Heart right ventricle (tissue), 16 donors: Measurements from ENCODE around the gene S100A8. TPM values are rescaled to one million over a fixed set of nuclear protein-coding genes. Genes with fewer than 3 reads are reported as not detected.

ENCODE experiments used
- ATAC-seq, 8 donors: fragments of 200-7000 bp; cut with Tn5 transposase; one replicate each; pipeline ENCODE4 v1.9.1; 2020; ENCODE audit warnings: mild to moderate bottlenecking in 8 of 8, moderate library complexity in 8 of 8, moderate number of reproducible peaks in 1 of 8
- DNase-seq, 2 donors: peaks; one replicate each; pipeline ENCODE4 v3.0.0-alpha.2; 2020
- H3K27ac ChIP-seq, 10 donors: fragments of 200-600 bp; sonication (generic) in 2 of 10; one replicate each; pipeline versions ENCODE4 v1.5.0 to v1.8.0; 2020 to 2022; ENCODE audit warnings: mild to moderate bottlenecking in 3 of 10
- H3K27me3 ChIP-seq, 7 donors: fragments of 200-600 bp; one replicate each; pipeline ENCODE4 v1.8.0; 2021 to 2022; ENCODE audit warnings: mild to moderate bottlenecking in 2 of 7
- H3K36me3 ChIP-seq, 9 donors: fragments of 200-600 bp; sonication (generic) in 1 of 9; one replicate each; pipeline versions ENCODE4 v1.5.0 to v1.8.0; 2020 to 2022; ENCODE audit warnings: mild to moderate bottlenecking in 2 of 9
- H3K4me1 ChIP-seq, 9 donors: fragments of 200-600 bp; sonication (generic) in 1 of 9; one replicate each; pipeline versions ENCODE4 v1.5.0 to v1.8.0; 2020 to 2022; ENCODE audit warnings: mild to moderate bottlenecking in 4 of 9
- H3K4me3 ChIP-seq, 10 donors: fragments of 200-600 bp; sonication (generic) in 2 of 10; one replicate each; pipeline versions ENCODE4 v1.5.0 to v1.8.0; 2020 to 2022; ENCODE audit warnings: mild to moderate bottlenecking in 7 of 10, moderate library complexity in 2 of 10
- H3K9me3 ChIP-seq, 11 donors: fragments of 200-600 bp in 10 of 11; sonication (generic) in 2 of 11; one replicate each; pipeline versions ENCODE4 v1.5.0 to v1.8.0; 2013 to 2022; ENCODE audit warnings: mild to moderate bottlenecking in 2 of 11, control low read depth in 1 of 11, moderate library complexity in 1 of 11
- WGBS, 2 donors: extraction: QIAGEN DNeasy Blood & Tissue Kit; methylation state at CpG; one replicate each; pipeline ENCODE4 v1.1.7; 2013; ENCODE audit warnings: inconsistent platforms in 1 of 2; 5-methylcytosine and 5-hydroxymethylcytosine counted together
- intact Hi-C, 10 donors: fragments of 100-400 bp; cut with DNase I; formaldehyde crosslinking; loops; one replicate each; pipeline versions ENCODE4 v1.11.1 to v1.14.2; 2022
- polyA plus RNA-seq, 2 donors: library from polyadenylated mRNA; stranded (reverse); fragments of 200-250 nt; gene quantifications; one replicate each; pipeline ENCODE4 v1.2.3, GENCODE V29; 2013
- total RNA-seq, 10 donors: library from RNA; stranded (reverse); fragmentation: NEBNext Ultra II Directional in 3 of 10; extraction: Animal tissue kit (Norgen Biotek cat#: 25700) in 3 of 10; gene quantifications; one replicate each; pipeline versions ENCODE4 v1.2.1 to v1.2.4, GENCODE V29; 2021 to 2023
- TF ChIP-seq, protein P1 (sequence below), 9 donors: fragments of 200-600 bp; sonication (generic) in 2 of 9; IDR thresholded peaks; one replicate each; pipeline versions ENCODE4 v1.5.0 to v1.8.0; 2021 to 2022; ENCODE audit warnings: antibody characterized with exemption in 9 of 9, mild to moderate bottlenecking in 5 of 9, moderate library complexity in 1 of 9
- donor health status: Arrhythmogenic right ventricular cardiomyopathy.
- donor health status: ischemic (EF 13 %, LVEDD 7.1; RV severe dilation, severe dysfunction).
- donor health status: healthy with polysubstance abuse.
- donor health status: DM: no; HTN: yes; CAD: no.
- donor health status: DM: no; HTN: no; CAD: no.
- donor health status: ischemic (EF 25% LVEDD 6.9; RV normal size, moderate dysfunction).
- donor health status: ischemic (EF 25% LVEDD 5.7; RV mildly dilated, moderate dysfunction).
- donor health status: healthy.
- donor health status: DM: yes; HTN: yes; CAD: no.
- donor health status: Ischemic cardiomyopathy.
- donor health status: ischemic (EF 35%, LVEDD 5.7; RV mildly dilated, moderate dysfunction).
- donor health status: nonischemic (EF 11% LVEDD 7.7; RV severe dilation, severe dysfunction).
- donor health status: DM: yes; HTN: yes; CAD: no.
- donor health status: PGD.
- donor health status: ischemic (EF 29% LVEDD 5.4; RV normal size, mild dysfunction).
- donor health status: nonischemic (EF 23%, LVEDD 6.1; RV moderate dilation, normal function).

The S100A8 gene
- total and polyA plus RNA-seq, 12 donors: 6.2 to 105 (median 45.4) TPM

DNA sequence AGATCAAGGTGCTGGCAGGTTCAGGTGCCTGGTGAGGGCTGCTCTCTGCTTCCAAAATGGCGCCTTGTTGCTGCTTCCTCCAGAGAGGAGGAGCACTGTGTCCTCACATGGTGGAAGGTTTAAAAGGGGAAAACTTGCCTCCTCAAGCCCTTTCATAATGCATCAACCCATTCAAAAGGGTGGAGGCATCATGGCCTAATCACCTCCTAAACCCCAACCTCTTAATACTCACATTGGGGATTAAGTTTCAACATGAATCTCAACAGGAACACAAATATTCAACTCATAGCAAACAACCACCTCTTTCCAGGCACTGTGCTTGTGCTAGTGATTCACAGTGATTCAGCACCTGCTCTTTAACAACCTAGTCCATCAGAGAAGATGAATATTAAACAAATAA is 19.6 kb downstream of the S100A8 start:
- 87 to 96% methylated on average over 1 of the region's 1 CpG for WGBS, 2 donors
- Histone ChIP-seq H3K27ac (peak overlapping the region in 1 of 10 donors; percentile 48), H3K27me3 (peaks cover 0 to 4% (median 0%) of the 10 kb centered on the region in 7 donors), H3K36me3 (no peaks in the 10 kb centered on the region), H3K9me3 (no peaks in the 10 kb centered on the region), H3K4me3 (no peak overlapping the region), H3K4me1 (peaks cover 0 to 57% (median 0%) of the 10 kb centered on the region in 9 donors)
- no peak for DNase-seq
- intact Hi-C loops: no loop called here
- no peak for ATAC-seq
- TF ChIP-seq, protein P1, sequence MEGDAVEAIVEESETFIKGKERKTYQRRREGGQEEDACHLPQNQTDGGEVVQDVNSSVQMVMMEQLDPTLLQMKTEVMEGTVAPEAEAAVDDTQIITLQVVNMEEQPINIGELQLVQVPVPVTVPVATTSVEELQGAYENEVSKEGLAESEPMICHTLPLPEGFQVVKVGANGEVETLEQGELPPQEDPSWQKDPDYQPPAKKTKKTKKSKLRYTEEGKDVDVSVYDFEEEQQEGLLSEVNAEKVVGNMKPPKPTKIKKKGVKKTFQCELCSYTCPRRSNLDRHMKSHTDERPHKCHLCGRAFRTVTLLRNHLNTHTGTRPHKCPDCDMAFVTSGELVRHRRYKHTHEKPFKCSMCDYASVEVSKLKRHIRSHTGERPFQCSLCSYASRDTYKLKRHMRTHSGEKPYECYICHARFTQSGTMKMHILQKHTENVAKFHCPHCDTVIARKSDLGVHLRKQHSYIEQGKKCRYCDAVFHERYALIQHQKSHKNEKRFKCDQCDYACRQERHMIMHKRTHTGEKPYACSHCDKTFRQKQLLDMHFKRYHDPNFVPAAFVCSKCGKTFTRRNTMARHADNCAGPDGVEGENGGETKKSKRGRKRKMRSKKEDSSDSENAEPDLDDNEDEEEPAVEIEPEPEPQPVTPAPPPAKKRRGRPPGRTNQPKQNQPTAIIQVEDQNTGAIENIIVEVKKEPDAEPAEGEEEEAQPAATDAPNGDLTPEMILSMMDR (IDR thresholded peaks at IDR 0.05): no peak

DNA sequence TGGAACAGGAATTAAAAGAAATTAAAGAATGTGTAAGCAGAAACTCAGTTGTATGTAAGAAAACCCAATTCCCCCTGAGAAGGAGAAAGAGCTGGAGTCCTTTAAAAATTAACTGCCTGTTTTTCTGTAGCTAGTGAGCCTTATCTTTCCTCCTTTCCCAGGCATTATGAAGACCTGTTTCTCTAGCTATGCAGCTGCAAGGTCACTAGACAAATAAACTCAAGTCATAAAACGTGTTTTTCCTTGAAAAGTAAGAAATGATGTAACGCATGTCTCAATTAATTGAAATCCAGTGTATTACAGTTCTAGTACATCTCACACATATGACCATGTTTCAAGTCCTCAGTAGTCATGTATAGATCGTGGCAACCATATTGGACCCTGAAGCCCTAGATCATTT is 20.7 kb downstream of the S100A8 start:
- DNase-seq (no peak), ATAC-seq (no peak)
- H3K27ac ChIP-seq: no peak overlapping the region
- peaks cover 0 to 3% (median 0%) of the 10 kb centered on the region in 7 donors for H3K27me3 ChIP-seq
- intact Hi-C loops: no loop called here
- peaks cover 0 to 56% (median 0%) of the 10 kb centered on the region in 9 donors for H3K4me1 ChIP-seq
- no peak overlapping the region for H3K4me3 ChIP-seq
- no peaks in the 10 kb centered on the region for H3K36me3 ChIP-seq
- TF ChIP-seq, protein P1 (IDR thresholded peaks at IDR 0.05): no peak
- WGBS, 2 donors: 76 to 86% methylated on average over 3 of the region's 3 CpGs
- no peaks in the 10 kb centered on the region for H3K9me3 ChIP-seq

DNA sequence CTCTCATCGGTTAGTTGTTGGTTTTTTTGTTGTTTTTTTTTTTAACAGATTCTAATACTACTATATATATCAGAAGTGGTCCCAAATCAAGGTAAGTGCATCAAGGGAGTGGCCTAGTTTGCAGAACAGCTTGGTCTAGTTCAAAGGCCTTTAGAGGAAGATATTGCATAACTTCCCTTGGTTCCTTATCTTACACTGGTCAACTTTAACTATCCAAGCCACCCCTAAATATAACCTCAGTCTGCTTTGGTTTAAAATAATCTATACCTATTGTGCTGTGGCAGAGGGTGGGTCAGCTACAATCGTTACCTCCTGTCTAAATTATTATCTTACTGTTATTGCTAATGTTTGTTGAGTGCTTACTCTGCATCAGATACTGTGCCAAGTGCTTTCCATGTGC is 22.4 kb downstream of the S100A8 start:
- Histone ChIP-seq H3K4me1 (peaks cover 0 to 59% (median 0%) of the 10 kb centered on the region in 9 donors), H3K27ac (peak overlapping the region in 1 of 10 donors; percentile 44), H3K27me3 (peaks cover 0 to 3% (median 0%) of the 10 kb centered on the region in 7 donors), H3K4me3 (no peak overlapping the region), H3K9me3 (no peaks in the 10 kb centered on the region), H3K36me3 (no peaks in the 10 kb centered on the region)
- WGBS, 2 donors: 54 to 67% methylated on average over 2 of the region's 2 CpGs
- TF ChIP-seq, protein P1 (IDR thresholded peaks at IDR 0.05): no peak
- ATAC-seq: no peak
- DNase-seq: no peak
- intact Hi-C loops: loop anchor here in 1 of 10 donors (5.0 kb wide), 1 partner anchor 219 kb away; no protein-coding TSS in a partner anchor

DNA sequence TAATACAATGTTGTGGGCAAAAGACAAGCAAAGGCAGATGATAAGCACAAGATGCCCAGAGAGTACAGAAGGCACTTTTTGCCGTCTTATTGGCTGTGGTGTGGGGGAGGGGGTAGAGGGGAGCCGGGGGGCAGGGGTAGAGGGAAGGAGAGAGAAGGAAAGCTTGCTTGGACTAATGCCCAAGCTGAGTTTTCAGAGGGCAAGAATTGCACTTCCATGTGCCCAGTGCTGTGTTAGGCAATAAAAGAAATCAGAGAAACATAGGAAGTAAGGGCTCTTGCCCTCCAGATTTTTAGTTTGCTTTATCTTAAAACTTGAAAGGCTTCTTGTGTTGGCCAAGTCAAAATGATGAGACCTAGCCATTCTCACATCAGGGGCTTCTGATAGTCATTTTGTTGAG is 23.8 kb downstream of the S100A8 start:
- TF ChIP-seq, protein P1 (IDR thresholded peaks at IDR 0.05): no peak
- Histone ChIP-seq H3K9me3 (no peaks in the 10 kb centered on the region), H3K4me3 (no peak overlapping the region), H3K36me3 (no peaks in the 10 kb centered on the region), H3K27me3 (peaks cover 0 to 3% (median 0%) of the 10 kb centered on the region in 7 donors), H3K27ac (peak overlapping the region in 1 of 10 donors; percentile 68), H3K4me1 (peaks cover 0 to 68% (median 0%) of the 10 kb centered on the region in 9 donors)
- ATAC-seq: no peak
- DNase-seq: no peak
- intact Hi-C loops: loop anchor here in 1 of 10 donors (5.0 kb wide), 1 partner anchor 220 kb away; no protein-coding TSS in a partner anchor
- 64 to 69% methylated on average over 2 of the region's 2 CpGs for WGBS, 2 donors
